Mononuclear cell (primary cell): Measurements from ENCODE around the gene GDNF. TPM values are rescaled to one million over a fixed set of nuclear protein-coding genes. Genes with fewer than 3 reads are reported as not detected.

Source experiments
- H3K27me3 ChIP-seq: 2 replicates; pipeline ENCODE4 v1.6.0; 2011; ENCODE audit warnings: low read length, control low read depth; ENCODE audit not compliant: insufficient read depth
- H3K4me1 ChIP-seq: 2 replicates; pipeline ENCODE4 v1.5.1; 2011; ENCODE audit warnings: mild to moderate bottlenecking, low read length, control low read depth; ENCODE audit not compliant: insufficient read depth
- H3K4me3 ChIP-seq: 2 replicates; pipeline ENCODE4 v1.5.1; 2011; ENCODE audit warnings: mild to moderate bottlenecking, low read length, moderate library complexity
- H3K9me3 ChIP-seq: 2 replicates; pipeline ENCODE4 v1.5.1; 2011; ENCODE audit warnings: low read depth, mild to moderate bottlenecking, control low read depth, low read length
- total RNA-seq: library from RNA; depleted of rRNA; stranded (reverse); fragments of >200 nt; gene quantifications from one replicate; pipeline ENCODE4 v1.2.3, GENCODE V29; 2012

Gene GDNF
- total RNA-seq, 1 donor: not detected

DNA sequence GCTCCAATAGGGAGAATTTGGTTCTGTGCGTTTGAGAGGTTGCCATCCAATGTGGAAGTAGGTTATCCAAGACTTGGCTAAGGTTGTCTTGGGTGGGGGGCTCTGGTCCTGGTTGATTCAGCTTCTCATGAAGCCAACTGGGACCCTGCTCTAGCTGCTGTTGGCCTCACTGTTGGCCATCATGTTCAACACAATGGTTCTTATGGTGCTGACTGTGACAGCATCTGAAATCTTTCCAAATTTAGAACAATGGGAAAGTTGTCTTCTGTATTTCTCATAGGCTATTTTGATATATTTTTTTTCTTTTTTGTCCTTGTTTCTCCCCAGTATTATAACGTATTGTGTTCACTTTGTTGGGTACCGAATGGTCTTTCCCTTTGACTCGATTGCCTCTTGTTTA lies 71.9 kb downstream of the GDNF start:
- Histone ChIP-seq H3K9me3 (no peaks in the 10 kb centered on the region), H3K4me3 (no peak overlapping the region), H3K4me1 (no peaks in the 10 kb centered on the region), H3K27me3 (no peaks in the 10 kb centered on the region)

GRCh38 chr5:37767251-37767650 lies 72.6 kb downstream of the GDNF start:
- Histone ChIP-seq H3K27me3 (no peaks in the 10 kb centered on the region), H3K9me3 (no peaks in the 10 kb centered on the region), H3K4me1 (no peaks in the 10 kb centered on the region), H3K4me3 (no peak overlapping the region)
